Kidney epithelial cell (primary cell): ENCODE data around the gene TP73. TPM values are rescaled to one million over a fixed set of nuclear protein-coding genes. Genes with fewer than 3 reads are reported as not detected.

Experiments used
- DNase-seq: peaks from one replicate; pipeline ENCODE4 v3.0.0-alpha.2; 2010; ENCODE audit warnings: low read depth
- H3K27me3 ChIP-seq: 2 replicates; pipeline ENCODE4 v1.6.0; 2011; ENCODE audit warnings: low read length; ENCODE audit not compliant: control insufficient read depth, insufficient read depth
- H3K36me3 ChIP-seq: 2 replicates; pipeline ENCODE4 v1.5.1; 2011; ENCODE audit warnings: low read length; ENCODE audit not compliant: control insufficient read depth, insufficient read depth
- H3K4me3 ChIP-seq: 2 replicates; pipeline ENCODE4 v1.5.1; 2011; ENCODE audit warnings: low read depth, mild to moderate bottlenecking, control low read depth, low read length
- CTCF ChIP-seq: IDR thresholded peaks from 2 replicates; pipeline ENCODE4 v1.5.1; 2011; ENCODE audit warnings: mild to moderate bottlenecking, moderate library complexity, low read length, control low read depth, inconsistent platforms; ENCODE audit not compliant: insufficient read depth, poor library complexity, severe bottlenecking
- total RNA-seq: library from RNA; depleted of rRNA; stranded (reverse); fragments of >200 nt; gene quantifications from 2 replicates; pipeline ENCODE4 v1.2.3, GENCODE V29; 2015

TP73 gene
- total RNA-seq, 1 donor from 2014 or later: 0.04 TPM

- Histone ChIP-seq H3K36me3 (no peaks in the 10 kb centered on the region), H3K4me3 (no peak overlapping the region), H3K27me3 (peaks cover 30% of the 10 kb centered on the region)
- no peak for DNase-seq
- no peak for TF ChIP-seq CTCF
These were observed 22.1 kb downstream of the TP73 start for GRCh38 chr1:3674100-3675094.

DNA sequence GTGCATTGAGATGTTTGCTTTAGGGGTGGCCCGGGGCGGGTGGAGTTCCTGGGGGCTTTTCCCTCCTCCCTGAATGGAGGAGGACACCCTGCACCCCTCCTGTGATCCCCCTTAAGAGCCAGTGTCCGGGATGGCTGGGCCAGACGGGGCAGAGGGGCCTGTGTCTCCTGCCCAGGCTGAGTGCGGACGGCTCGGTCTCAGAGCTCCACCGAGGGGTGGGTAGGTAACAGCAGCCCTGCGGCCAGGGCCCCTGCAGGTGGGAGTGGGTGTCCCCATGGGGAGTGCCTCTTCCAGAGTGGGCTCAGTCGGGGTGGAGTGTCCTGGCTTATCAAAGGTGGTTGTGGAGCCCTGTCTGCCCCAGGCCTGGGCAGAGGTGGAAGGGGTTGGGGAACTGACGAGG lies 23.1 kb downstream of the TP73 start:
- DNase-seq: no peak
- H3K27me3 ChIP-seq: peaks cover 30% of the 10 kb centered on the region
- no peak for TF ChIP-seq CTCF
- H3K36me3 ChIP-seq: no peaks in the 10 kb centered on the region
- H3K4me3 ChIP-seq: no peak overlapping the region

DNA sequence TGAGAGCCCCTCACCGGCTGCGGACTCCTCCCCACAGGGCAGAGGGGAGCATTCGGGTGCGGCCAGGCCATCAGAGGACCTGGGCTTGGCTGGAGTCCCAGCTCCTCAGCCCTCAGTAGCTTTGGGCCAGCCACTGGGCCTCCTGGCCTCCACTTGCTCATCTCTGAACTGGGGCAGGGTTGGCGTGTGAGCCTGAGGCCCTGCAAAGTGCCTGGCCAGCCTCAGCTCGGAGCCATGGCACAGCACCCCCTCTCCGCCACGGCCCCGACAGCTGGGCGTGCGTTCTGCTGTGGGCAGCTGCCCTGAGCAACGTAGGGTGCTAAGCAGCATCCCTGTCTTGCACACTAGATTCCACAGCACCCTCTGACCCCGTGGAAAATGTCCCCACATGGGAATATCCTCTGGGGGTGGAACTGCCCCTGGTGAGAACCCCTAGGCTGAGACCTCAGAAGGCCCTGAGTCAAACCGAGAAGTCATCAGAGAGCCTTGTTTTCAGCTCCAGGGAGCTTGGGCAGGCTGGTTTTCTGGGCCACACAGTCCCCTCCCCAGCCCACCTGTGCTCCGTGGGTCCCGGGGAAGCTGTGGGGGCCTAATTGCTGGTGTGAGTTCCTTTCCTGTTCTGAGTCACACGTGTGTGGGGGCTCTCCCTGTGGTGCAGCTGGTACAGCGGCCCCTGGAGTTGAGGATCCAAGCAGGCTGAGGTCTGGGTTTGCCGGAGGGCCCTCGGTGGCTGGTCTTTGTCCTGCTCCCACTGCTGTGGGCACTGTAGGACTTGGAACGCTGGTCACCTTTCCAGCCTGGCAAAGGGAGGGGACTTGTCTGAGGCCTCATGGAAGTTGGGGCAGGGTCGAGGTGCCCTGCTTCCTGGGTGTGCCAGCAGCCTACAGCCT lies 24.5 kb downstream of the TP73 start:
- DNase-seq: no peak
- TF ChIP-seq CTCF: no peak
- H3K4me3 ChIP-seq: no peak overlapping the region
- H3K36me3 ChIP-seq: no peaks in the 10 kb centered on the region
- peaks cover 26% of the 10 kb centered on the region for H3K27me3 ChIP-seq

GRCh38 chr1:3677484-3677883 lies 25.2 kb downstream of the TP73 start:
- no peak for TF ChIP-seq CTCF
- DNase-seq: no peak
- Histone ChIP-seq H3K4me3 (no peak overlapping the region), H3K36me3 (no peaks in the 10 kb centered on the region), H3K27me3 (peaks cover 26% of the 10 kb centered on the region)

GRCh38 chr1:3678361-3679097 lies 26.2 kb downstream of the TP73 start:
- Histone ChIP-seq H3K4me3 (no peak overlapping the region), H3K36me3 (no peaks in the 10 kb centered on the region), H3K27me3 (peaks cover 28% of the 10 kb centered on the region)
- no peak for DNase-seq
- no peak for TF ChIP-seq CTCF
